GM20000 (cell line): ENCODE measurements around the gene PFKP.

Source experiments
- DNase-seq: peaks from one replicate; pipeline ENCODE4 v3.0.0; 2012; ENCODE audit warnings: low spot score
- TF ChIP-seq, protein P1 (sequence below): IDR thresholded peaks from 2 replicates; pipeline ENCODE4 v1.5.1; 2012; ENCODE audit warnings: mild to moderate bottlenecking, control low read depth; ENCODE audit errors: extremely low read depth, missing control alignments

Gene PFKP

DNA sequence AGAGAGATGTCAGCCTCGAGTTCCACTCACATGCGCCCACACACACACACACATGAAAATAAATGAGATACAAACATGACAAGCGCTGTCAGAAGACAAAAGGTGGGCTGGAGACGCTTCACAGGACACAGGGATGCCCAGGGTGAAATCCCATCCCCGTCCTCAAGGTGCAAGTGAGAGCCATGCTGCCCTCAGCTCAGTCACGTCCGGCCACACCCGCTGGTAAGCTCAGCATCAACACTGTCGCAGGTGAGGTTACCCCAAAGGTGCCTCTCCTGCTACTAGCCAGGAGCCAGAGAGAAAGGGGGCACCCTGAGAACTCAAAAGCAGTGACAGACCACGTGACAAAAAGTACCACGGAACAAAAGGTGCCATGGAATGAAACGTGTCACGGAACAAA lies 83.0 kb downstream of the PFKP start:
- no peak for DNase-seq
- TF ChIP-seq, protein P1, sequence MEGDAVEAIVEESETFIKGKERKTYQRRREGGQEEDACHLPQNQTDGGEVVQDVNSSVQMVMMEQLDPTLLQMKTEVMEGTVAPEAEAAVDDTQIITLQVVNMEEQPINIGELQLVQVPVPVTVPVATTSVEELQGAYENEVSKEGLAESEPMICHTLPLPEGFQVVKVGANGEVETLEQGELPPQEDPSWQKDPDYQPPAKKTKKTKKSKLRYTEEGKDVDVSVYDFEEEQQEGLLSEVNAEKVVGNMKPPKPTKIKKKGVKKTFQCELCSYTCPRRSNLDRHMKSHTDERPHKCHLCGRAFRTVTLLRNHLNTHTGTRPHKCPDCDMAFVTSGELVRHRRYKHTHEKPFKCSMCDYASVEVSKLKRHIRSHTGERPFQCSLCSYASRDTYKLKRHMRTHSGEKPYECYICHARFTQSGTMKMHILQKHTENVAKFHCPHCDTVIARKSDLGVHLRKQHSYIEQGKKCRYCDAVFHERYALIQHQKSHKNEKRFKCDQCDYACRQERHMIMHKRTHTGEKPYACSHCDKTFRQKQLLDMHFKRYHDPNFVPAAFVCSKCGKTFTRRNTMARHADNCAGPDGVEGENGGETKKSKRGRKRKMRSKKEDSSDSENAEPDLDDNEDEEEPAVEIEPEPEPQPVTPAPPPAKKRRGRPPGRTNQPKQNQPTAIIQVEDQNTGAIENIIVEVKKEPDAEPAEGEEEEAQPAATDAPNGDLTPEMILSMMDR, result no peak

GRCh38 chr10:3150961-3151360 lies 83.6 kb downstream of the PFKP start:
- TF ChIP-seq, protein P1, result no peak

GRCh38 chr10:3151889-3152565 lies 84.7 kb downstream of the PFKP start:
- DNase-seq, result no peak
- TF ChIP-seq, protein P1, result no peak

More at GRCh38 chr10:3150961-3151360, 83.6 kb downstream of the PFKP start:
- DNase-seq, result no peak

DNA sequence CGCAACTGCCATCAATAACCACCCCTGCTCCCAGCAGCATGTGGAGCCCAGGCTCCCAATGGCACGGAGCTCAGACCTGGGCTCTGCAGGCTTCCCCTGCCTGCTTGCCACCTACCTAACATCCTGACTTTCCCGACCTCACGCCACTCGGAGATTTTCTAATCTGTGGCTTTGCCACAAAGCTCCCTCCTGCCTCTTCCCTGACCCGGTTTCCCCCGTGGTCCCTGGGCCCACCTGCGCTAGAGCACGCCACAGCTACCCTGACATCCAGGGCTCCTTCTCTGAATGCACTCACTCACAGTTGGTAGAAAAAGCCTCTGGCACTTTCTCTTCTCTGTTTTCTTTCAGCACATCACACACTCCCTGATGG lies 85.2 kb downstream of the PFKP start:
- TF ChIP-seq, protein P1, result no peak
- no peak for DNase-seq

- TF ChIP-seq, protein P1, result no peak
- no peak for DNase-seq
Observed at GRCh38 chr10:3154666-3155065, 87.3 kb downstream of the PFKP start.

DNA sequence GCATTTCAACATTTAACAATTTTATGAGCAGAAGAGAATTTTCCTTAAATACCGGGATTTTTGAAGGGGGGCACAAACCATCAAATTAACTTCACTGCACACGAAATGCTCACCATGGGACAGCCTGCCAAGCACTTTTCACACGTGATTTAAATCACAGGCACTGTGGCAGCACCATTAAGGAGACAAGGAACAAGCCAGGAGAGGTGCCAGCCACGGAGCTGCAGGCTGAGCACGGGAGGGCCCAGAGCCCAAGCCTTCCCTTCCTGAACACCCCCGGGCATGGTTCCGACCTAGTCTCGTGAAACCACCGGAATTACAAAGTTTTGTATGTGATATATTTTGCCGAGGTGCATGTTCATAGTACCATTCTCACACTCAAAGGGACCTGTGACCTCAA lies 91.8 kb downstream of the PFKP start:
- DNase-seq, result no peak
- TF ChIP-seq, protein P1, result no peak

- no peak for DNase-seq
- TF ChIP-seq, protein P1, result no peak
Observed at GRCh38 chr10:3162533-3162932, 95.2 kb downstream of the PFKP start.
